HepG2 (cell line): ENCODE results near the gene GLRX5. TPM values are rescaled to one million over a fixed set of nuclear protein-coding genes. Genes with fewer than 3 reads are reported as not detected.

Experiments used
- AHR ChIP-seq: IDR thresholded peaks from 2 replicates; pipeline ENCODE4 v1.6.1; 2018; ENCODE audit warnings: missing genetic modification reagents, missing compliant biosample characterization
- AKAP8 ChIP-seq: sonication (generic); formaldehyde crosslinking; IDR thresholded peaks from 2 replicates; pipeline ENCODE4 v1.5.1; 2020; ENCODE audit warnings: mild to moderate bottlenecking, missing genetic modification reagents
- ARID5B ChIP-seq: IDR thresholded peaks from 2 replicates; pipeline ENCODE4 v1.4.0; 2020; ENCODE audit warnings: mild to moderate bottlenecking, missing genetic modification reagents
- DPF2 ChIP-seq: sonication (generic); formaldehyde crosslinking; IDR thresholded peaks from 2 replicates; pipeline ENCODE4 v1.4.0; 2020; ENCODE audit warnings: mild to moderate bottlenecking, low read depth, missing genetic modification reagents, borderline replicate concordance
- ELF4 ChIP-seq: sonication (generic); formaldehyde crosslinking; IDR thresholded peaks from 2 replicates; pipeline ENCODE4 v1.5.0; 2020; ENCODE audit warnings: missing genetic modification reagents, mild to moderate bottlenecking, moderate library complexity, borderline replicate concordance
- FOXO1 ChIP-seq: sonication (generic); formaldehyde crosslinking; IDR thresholded peaks from 2 replicates; pipeline ENCODE4 v1.4.0; 2020; ENCODE audit warnings: missing genetic modification reagents
- GTF2F1 ChIP-seq: fragments of 150-350 bp; IDR thresholded peaks from 2 replicates; pipeline ENCODE4 v1.6.1; 2014; ENCODE audit warnings: low read length
- HMG20A ChIP-seq: IDR thresholded peaks from 2 replicates; pipeline ENCODE4 v1.6.1; 2016; ENCODE audit warnings: borderline replicate concordance
- MTA1 ChIP-seq: sonication (generic); formaldehyde crosslinking; IDR thresholded peaks from 2 replicates; pipeline ENCODE4 v1.4.0; 2020; ENCODE audit warnings: missing genetic modification reagents, mild to moderate bottlenecking, borderline replicate concordance
- POLR2AphosphoS2 ChIP-seq: IDR thresholded peaks from 2 replicates; pipeline ENCODE4 v1.6.1; 2011; ENCODE audit warnings: low read depth, low read length, improper control_type of control experiment
- RAD51 ChIP-seq: fragments of 450-650 bp; IDR thresholded peaks from 2 replicates; pipeline ENCODE4 v1.6.1; 2016; ENCODE audit warnings: borderline replicate concordance
- SKI ChIP-seq: fragments of 450-650 bp; IDR thresholded peaks from one replicate; pipeline ENCODE4 v1.6.1; 2018; ENCODE audit warnings: mild to moderate bottlenecking; ENCODE audit not compliant: partially characterized antibody
- SMARCC2 ChIP-seq: fragments of 450-650 bp; IDR thresholded peaks from 2 replicates; pipeline ENCODE4 v1.6.1; 2017; ENCODE audit warnings: antibody characterized with exemption, mild to moderate bottlenecking
- TARDBP ChIP-seq: sonication (generic); formaldehyde crosslinking; IDR thresholded peaks from 2 replicates; pipeline ENCODE4 v1.8.0; 2022; ENCODE audit warnings: mild to moderate bottlenecking, missing genetic modification reagents
- TBL1XR1 ChIP-seq: fragments of 150-350 bp; IDR thresholded peaks from 2 replicates; pipeline ENCODE4 v1.6.1; 2014; ENCODE audit warnings: borderline replicate concordance, low read length; ENCODE audit not compliant: partially characterized antibody
- ZBTB37 ChIP-seq: sonication (generic); formaldehyde crosslinking; IDR thresholded peaks from 2 replicates; pipeline ENCODE4 v1.4.0; 2020; ENCODE audit warnings: mild to moderate bottlenecking, missing genetic modification reagents
- ZNF547 ChIP-seq: sonication (generic); formaldehyde crosslinking; IDR thresholded peaks from 2 replicates; pipeline ENCODE4 v1.5.1; 2020; ENCODE audit warnings: mild to moderate bottlenecking, missing genetic modification reagents
- ZNF564 ChIP-seq: sonication (generic); formaldehyde crosslinking; IDR thresholded peaks from 2 replicates; pipeline ENCODE4 v1.8.1; 2023; ENCODE audit warnings: mild to moderate bottlenecking, missing genetic modification reagents
- ZNF747 ChIP-seq: sonication (generic); formaldehyde crosslinking; IDR thresholded peaks from 2 replicates; pipeline ENCODE4 v1.8.1; 2023; ENCODE audit warnings: missing genetic modification reagents, mild to moderate bottlenecking, borderline replicate concordance
- ZNF749 ChIP-seq: sonication (generic); formaldehyde crosslinking; IDR thresholded peaks from 2 replicates; pipeline ENCODE4 v1.8.0; 2022; ENCODE audit warnings: mild to moderate bottlenecking, missing genetic modification reagents, moderate library complexity, borderline replicate concordance
- polyA plus RNA-seq, 8 experiments: library from polyadenylated mRNA; depleted of rRNA in 3 of 8; stranded (reverse) in 7 of 8; unstranded in 1 of 8; fragments of >200 nt; fragmentation: Illumina TruSeq in 4 of 8; extraction: Trizol in 4 of 8; gene quantifications; 2 replicates each; pipeline versions ENCODE4 v1.2.1 to v1.2.3, GENCODE V29; 2011 to 2016; ENCODE audit warnings: low read depth in 4 of 8, missing spikeins in 1 of 8, mixed read lengths in 1 of 8; ENCODE audit not compliant: insufficient read depth in 1 of 8
- total RNA-seq, 5 experiments: library from RNA; depleted of rRNA; stranded (reverse); fragments of >200 nt; fragmentation: Illumina TruSeq; extraction: Trizol; gene quantifications; 2 replicates each; pipeline ENCODE4 v1.2.3, GENCODE V29; 2016; ENCODE audit warnings: low read depth in 1 of 5
- TF ChIP-seq, protein P1 (sequence below): sonication (generic); formaldehyde crosslinking; IDR thresholded peaks from 2 replicates; pipeline ENCODE4 v1.4.0; 2020; ENCODE audit warnings: low read depth, missing genetic modification reagents

Gene GLRX5
- total and polyA plus RNA-seq, 2 of the 13 experiments (the other 11 are each of a cell fraction or from before 2014, with no cell fraction given): 122 to 146 TPM

DNA sequence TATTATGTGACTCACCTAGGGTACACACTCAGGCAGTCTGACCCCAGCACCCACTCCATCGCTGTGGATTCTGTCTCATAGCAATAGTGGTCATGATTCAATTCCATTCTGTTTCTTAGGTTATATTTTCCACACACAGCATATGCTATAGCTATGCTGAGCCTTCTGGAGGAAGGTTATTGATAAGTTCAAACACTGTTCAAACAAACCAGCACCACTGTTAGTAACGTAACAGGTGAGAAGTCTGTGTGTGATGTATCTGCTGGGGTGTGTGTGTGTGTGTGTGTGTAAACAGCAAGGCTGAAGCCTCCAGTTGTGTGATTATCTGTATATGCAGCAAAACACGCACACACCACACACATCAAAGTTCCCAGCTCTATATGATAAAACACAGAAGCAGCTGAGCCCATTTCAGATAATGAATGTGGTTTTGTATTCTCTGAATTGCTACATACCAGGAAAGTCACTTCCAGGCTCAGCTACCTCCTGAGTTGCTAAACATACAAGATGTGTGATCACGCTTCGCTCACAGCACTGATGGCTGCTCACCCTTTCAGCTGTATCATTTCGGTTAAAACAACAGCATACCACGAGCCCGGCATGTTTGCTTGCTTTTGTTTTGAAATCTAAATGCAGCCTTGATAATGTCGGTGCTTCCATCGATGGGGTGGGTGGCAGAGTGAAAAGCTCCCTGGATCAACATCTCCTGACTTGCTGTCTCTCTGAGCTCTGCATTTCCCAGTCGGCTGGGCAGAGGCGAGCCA lies 11.6 kb upstream of the GLRX5 start (continued):
- TF ChIP-seq HMG20A: peak; percentile 44; the same call in 1 of the 2 replicates
- no peak for TF ChIP-seq GTF2F1
- peak; percentile 33 for TF ChIP-seq TBL1XR1
- TF ChIP-seq ELF4: no peak
- no peak for TF ChIP-seq AHR (CRISPR knock-in tag)
- peak; percentile 77 for TF ChIP-seq TARDBP (CRISPR knock-in tag)
- no peak for TF ChIP-seq SMARCC2
- 0 out of 2 replicates have a peak, but pooled peaks have one; percentile 6 for TF ChIP-seq MTA1 (CRISPR knock-in tag)
- TF ChIP-seq ZNF547 (CRISPR knock-in tag): no peak; the same call in 1 of the 2 replicates
- TF ChIP-seq, protein P1, sequence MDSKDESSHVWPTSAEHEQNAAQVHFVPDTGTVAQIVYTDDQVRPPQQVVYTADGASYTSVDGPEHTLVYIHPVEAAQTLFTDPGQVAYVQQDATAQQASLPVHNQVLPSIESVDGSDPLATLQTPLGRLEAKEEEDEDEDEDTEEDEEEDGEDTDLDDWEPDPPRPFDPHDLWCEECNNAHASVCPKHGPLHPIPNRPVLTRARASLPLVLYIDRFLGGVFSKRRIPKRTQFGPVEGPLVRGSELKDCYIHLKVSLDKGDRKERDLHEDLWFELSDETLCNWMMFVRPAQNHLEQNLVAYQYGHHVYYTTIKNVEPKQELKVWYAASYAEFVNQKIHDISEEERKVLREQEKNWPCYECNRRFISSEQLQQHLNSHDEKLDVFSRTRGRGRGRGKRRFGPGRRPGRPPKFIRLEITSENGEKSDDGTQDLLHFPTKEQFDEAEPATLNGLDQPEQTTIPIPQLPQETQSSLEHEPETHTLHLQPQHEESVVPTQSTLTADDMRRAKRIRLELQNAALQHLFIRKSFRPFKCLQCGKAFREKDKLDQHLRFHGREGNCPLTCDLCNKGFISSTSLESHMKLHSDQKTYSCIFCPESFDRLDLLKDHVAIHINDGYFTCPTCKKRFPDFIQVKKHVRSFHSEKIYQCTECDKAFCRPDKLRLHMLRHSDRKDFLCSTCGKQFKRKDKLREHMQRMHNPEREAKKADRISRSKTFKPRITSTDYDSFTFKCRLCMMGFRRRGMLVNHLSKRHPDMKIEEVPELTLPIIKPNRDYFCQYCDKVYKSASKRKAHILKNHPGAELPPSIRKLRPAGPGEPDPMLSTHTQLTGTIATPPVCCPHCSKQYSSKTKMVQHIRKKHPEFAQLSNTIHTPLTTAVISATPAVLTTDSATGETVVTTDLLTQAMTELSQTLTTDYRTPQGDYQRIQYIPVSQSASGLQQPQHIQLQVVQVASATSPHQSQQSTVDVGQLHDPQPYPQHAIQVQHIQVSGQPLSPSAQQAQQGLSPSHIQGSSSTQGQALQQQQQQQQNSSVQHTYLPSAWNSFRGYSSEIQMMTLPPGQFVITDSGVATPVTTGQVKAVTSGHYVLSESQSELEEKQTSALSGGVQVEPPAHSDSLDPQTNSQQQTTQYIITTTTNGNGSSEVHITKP (CRISPR knock-in tag): no peak
- no peak for TF ChIP-seq ZBTB37 (CRISPR knock-in tag)
- peak; percentile 49; the same call in 1 of the 2 replicates for TF ChIP-seq ZNF564 (CRISPR knock-in tag)
- no peak for TF ChIP-seq AKAP8 (CRISPR knock-in tag)
- TF ChIP-seq ARID5B (CRISPR knock-in tag): peak; percentile 92
- TF ChIP-seq ZNF747: 0 out of 2 replicates have a peak, but pooled peaks have one; percentile 46
- no peak for TF ChIP-seq POLR2AphosphoS2
- peak; percentile 18 for TF ChIP-seq SKI
- peak; percentile 64; the same call in 1 of the 2 replicates for TF ChIP-seq DPF2
- peak; percentile 58; the same call in 1 of the 2 replicates for TF ChIP-seq FOXO1 (CRISPR knock-in tag)
- TF ChIP-seq ZNF749: peak; percentile 68; the same call in 1 of the 2 replicates
- TF ChIP-seq RAD51: no peak
